Cardiac fibroblast (primary cell): ENCODE results near the gene CEP192.
A peak's percentile ranks its signal among the peaks of the same experiment; 100 is the strongest.

Experiments used
- DNase-seq, 2 donors: peaks; one replicate each; pipeline versions ENCODE4 v3.0.0 to v3.0.0-alpha.2; 2010; ENCODE audit warnings: low read depth in 2 of 2
- H3K4me3 ChIP-seq, 2 donors: replicated peaks in 1 of 2; 1 replicate in 1 of 2; 2 replicates in 1 of 2; pipeline ENCODE4 v1.5.1; 2011; ENCODE audit warnings: low read depth in 2 of 2, low read length in 2 of 2, mild to moderate bottlenecking in 2 of 2, moderate library complexity in 1 of 2
- CTCF ChIP-seq: IDR thresholded peaks from one replicate; pipeline ENCODE4 v1.5.1; 2011; ENCODE audit warnings: low read depth, mild to moderate bottlenecking, low read length, inconsistent platforms

Gene CEP192

GRCh38 chr18:13147130-13147529 is 156.0 kb downstream of the CEP192 start:
- no peak for TF ChIP-seq CTCF
- no peak overlapping the region for H3K4me3 ChIP-seq
- DNase-seq = no peak

- no peak overlapping the region for H3K4me3 ChIP-seq
- TF ChIP-seq CTCF = no peak
- no peak for DNase-seq
These were observed 160.5 kb downstream of the CEP192 start for GRCh38 chr18:13151656-13152055.

- no peak overlapping the region for H3K4me3 ChIP-seq
- no peak for TF ChIP-seq CTCF
- no peak for DNase-seq
These were observed 167.3 kb downstream of the CEP192 start for GRCh38 chr18:13158428-13158827.

- no peak overlapping the region for H3K4me3 ChIP-seq
- DNase-seq = peak; percentile 82 to 84
These were observed 168.4 kb downstream of the CEP192 start for GRCh38 chr18:13159579-13159978.

GRCh38 chr18:13161276-13161899 is 170.2 kb downstream of the CEP192 start:
- no peak overlapping the region for H3K4me3 ChIP-seq
- DNase-seq = no peak
- no peak for TF ChIP-seq CTCF

More at GRCh38 chr18:13159579-13159978, 168.4 kb downstream of the CEP192 start:
- peak; percentile 73 for TF ChIP-seq CTCF

- no peak for TF ChIP-seq CTCF
- H3K4me3 ChIP-seq = no peak overlapping the region
- peak in 1 of 2 donors; percentile 41 for DNase-seq
These were observed 172.2 kb downstream of the CEP192 start for GRCh38 chr18:13163167-13163927.
